GM12878 (cell line): ENCODE results near the gene MORC1. TPM values are rescaled to one million over a fixed set of nuclear protein-coding genes. Genes with fewer than 3 reads are reported as not detected.

Source experiments
- ATAC-seq: fragments of 200-7000 bp; cut with Tn5 transposase; 3 replicates; pipeline ENCODE4 v1.9.1; 2020; ENCODE audit warnings: mild to moderate bottlenecking, moderate library complexity
- BruUV-seq: library from RNA; stranded (reverse); fragments of 400-500 nt; replicated peaks from 2 replicates; lab custom pipeline; 2021; lab: Mats Ljungman, UMichigan
- CTCF ChIA-PET: fragments of 300-600 bp; sonication (Branson Sonifier 250); formaldehyde crosslinking; extraction: SDS; loops from one replicate; lab custom pipeline; 2021; ENCODE audit warnings: inconsistent platforms; lab: Yijun Ruan, JAX
- POLR2A ChIA-PET: fragments of 350-600 bp; formaldehyde crosslinking; extraction: SDS; loops from one replicate; lab custom pipeline; 2021; ENCODE audit warnings: inconsistent platforms; lab: Charles Lee
- RAD21 ChIA-PET: fragments of 300-600 bp; sonication (Branson Sonifier 250); formaldehyde crosslinking; loops from one replicate; lab custom pipeline; 2023; ENCODE audit warnings: antibody characterized with exemption; ENCODE audit not compliant: unreplicated experiment; lab: Charles Lee
- SMC1A ChIA-PET: fragments of 300-600 bp; sonication (Branson Sonifier 250); formaldehyde crosslinking; loops from one replicate; lab custom pipeline; 2023; ENCODE audit not compliant: unreplicated experiment, uncharacterized antibody; lab: Charles Lee
- DNase-seq: peaks from one replicate; pipeline ENCODE4 v3.0.0-alpha.2; 2011; ENCODE audit warnings: low read depth, low spot score
- FAIRE-seq: peaks from 3 replicates; lab custom pipeline; 2011; peaks lifted over from hg19 to GRCh38; lab: Jason Lieb, UNC
- H2AFZ ChIP-seq: 2 replicates; pipeline ENCODE4 v1.6.0; 2011; ENCODE audit warnings: low read depth, low read length, control low read depth; ENCODE audit not compliant: control insufficient read depth
- H3K27ac ChIP-seq: 2 replicates; pipeline ENCODE4 v1.5.1; 2011; ENCODE audit warnings: control low read depth; ENCODE audit not compliant: control insufficient read depth, insufficient read depth
- H3K27me3 ChIP-seq, 2 experiments: replicated peaks in 1 of 2; 2 replicates each; pipeline versions ENCODE4 v1.6.0 to v1.6.1; 2011; ENCODE audit warnings: low read length in 1 of 2; ENCODE audit not compliant: control insufficient read depth in 2 of 2, insufficient read depth in 2 of 2
- H3K36me3 ChIP-seq, 2 experiments: 2 replicates each; pipeline ENCODE4 v1.5.1; 2011; ENCODE audit warnings: low read length in 1 of 2; ENCODE audit not compliant: control insufficient read depth in 2 of 2, insufficient read depth in 2 of 2
- H3K4me1 ChIP-seq: 2 replicates; pipeline ENCODE4 v1.6.1; 2011; ENCODE audit warnings: mild to moderate bottlenecking, low read length, moderate library complexity, mixed read lengths; ENCODE audit not compliant: control insufficient read depth, insufficient read depth
- H3K4me2 ChIP-seq: 2 replicates; pipeline ENCODE4 v1.6.0; 2011; ENCODE audit warnings: control low read depth; ENCODE audit not compliant: control insufficient read depth, insufficient read depth
- H3K4me3 ChIP-seq: fragments of 200-600 bp; sonication (generic); 2 replicates; pipeline ENCODE4 v1.5.1; 2016
- H3K79me2 ChIP-seq: 2 replicates; pipeline ENCODE4 v1.6.0; 2011; ENCODE audit warnings: low read length; ENCODE audit not compliant: control insufficient read depth, insufficient read depth
- H3K9ac ChIP-seq: 2 replicates; pipeline ENCODE4 v1.8.0; 2011; ENCODE audit warnings: low read length, control low read depth, mixed read lengths; ENCODE audit not compliant: control insufficient read depth, insufficient read depth
- H3K9me3 ChIP-seq: replicated peaks from 3 replicates; pipeline ENCODE4 v1.5.1; 2011; ENCODE audit warnings: mild to moderate bottlenecking, low read length; ENCODE audit not compliant: control insufficient read depth, insufficient read depth
- H4K20me1 ChIP-seq: 2 replicates; pipeline ENCODE4 v1.6.0; 2011; ENCODE audit not compliant: control insufficient read depth, insufficient read depth
- E2F8 ChIP-seq: fragments of 450-650 bp; IDR thresholded peaks from 2 replicates; pipeline ENCODE4 v1.6.1; 2018; ENCODE audit warnings: mild to moderate bottlenecking, low read depth, moderate library complexity; ENCODE audit not compliant: partially characterized antibody
- MEF2A ChIP-seq: IDR thresholded peaks from 2 replicates; pipeline ENCODE4 v1.6.1; 2011; ENCODE audit warnings: low read depth, mild to moderate bottlenecking, low read length, moderate library complexity; ENCODE audit not compliant: insufficient read depth
- MXI1 ChIP-seq: fragments of 150-350 bp; IDR thresholded peaks from 2 replicates; pipeline ENCODE4 v1.6.1; 2011; ENCODE audit warnings: low read depth, mild to moderate bottlenecking, inconsistent platforms, low read length, improper control_type of control experiment
- NFYB ChIP-seq: IDR thresholded peaks from 2 replicates; pipeline ENCODE4 v1.6.1; 2011; ENCODE audit warnings: low read depth, mild to moderate bottlenecking, low read length, improper control_type of control experiment, moderate library complexity; ENCODE audit not compliant: insufficient read depth
- REST ChIP-seq: IDR thresholded peaks from 2 replicates; pipeline ENCODE4 v1.6.1; 2012; ENCODE audit warnings: mild to moderate bottlenecking, low read depth, low read length
- ZNF592 ChIP-seq: fragments of 450-650 bp; IDR thresholded peaks from 2 replicates; pipeline ENCODE4 v1.6.1; 2017; ENCODE audit warnings: mild to moderate bottlenecking, moderate library complexity
- ZNF687 ChIP-seq: fragments of 450-650 bp; IDR thresholded peaks from 2 replicates; pipeline ENCODE4 v1.6.1; 2017; ENCODE audit warnings: mild to moderate bottlenecking, moderate library complexity
- WGBS: methylation state at CpG from one replicate; pipeline ENCODE4 v1.1.6; 2016; ENCODE audit warnings: low lambda C conversion rate; ENCODE audit not compliant: insufficient replicate concordance, insufficient coverage; ENCODE audit errors: missing lambda C conversion rate; 5-methylcytosine and 5-hydroxymethylcytosine counted together
- in situ Hi-C: fragments of 300-500 bp; cut with MboI; formaldehyde crosslinking; loops from 9 replicates; pipeline ENCODE4 v1.14.3; 2018; ENCODE audit warnings: mixed read lengths
- intact Hi-C: fragments of 100-400 bp; cut with micrococcal nuclease; formaldehyde crosslinking; loops from one replicate; pipeline ENCODE4 v1.14.2; 2022; ENCODE audit not compliant: unreplicated experiment
- polyA plus RNA-seq, 11 experiments: library from polyadenylated mRNA; depleted of rRNA in 4 of 11; unstranded in 6 of 11; stranded (reverse) in 5 of 11; fragments of >200 nt; fragmentation: Nextera tagmentation in 4 of 11; fragmentation: Illumina TruSeq in 1 of 11; extraction: Ambion mirVana in 4 of 11; extraction: Trizol in 1 of 11; gene quantifications; 1 replicate in 1 of 11; 2 replicates in 10 of 11; pipeline versions ENCODE4 v1.2.1 to v1.2.3, GENCODE V29; 2011 to 2016; ENCODE audit warnings: inconsistent platforms in 2 of 11, missing spikeins in 2 of 11, low read depth in 1 of 11
- total RNA-seq, 4 experiments: library from RNA; depleted of rRNA in 3 of 4; stranded (reverse); fragments of >200 nt in 3 of 4; fragmentation: Illumina TruSeq in 1 of 4; extraction: Trizol in 1 of 4; gene quantifications; 2 replicates each; pipeline versions ENCODE4 v1.2.1 to v1.2.3, GENCODE V29; 2013 to 2021

Gene MORC1
- total and polyA plus RNA-seq, 10 of the 15 experiments (the other 5 are each of a cell fraction or from before 2014, with no cell fraction given), result 0.18 TPM; not detected in 9

GRCh38 chr3:109095166-109095565, 22.8 kb downstream of the MORC1 start:
- Histone ChIP-seq H3K4me1 (no peaks in the 10 kb centered on the region), H3K9ac (no peak overlapping the region), H3K9me3 (no peaks in the 10 kb centered on the region), H3K27me3 (no peaks in the 10 kb centered on the region), H3K4me3 (no peak overlapping the region), H3K36me3 (no peaks in the 10 kb centered on the region), H3K4me2 (no peak overlapping the region), H4K20me1 (no peaks in the 10 kb centered on the region), H3K79me2 (no peaks in the 10 kb centered on the region), H2AFZ (no peak overlapping the region), H3K27ac (no peak overlapping the region)
- in situ Hi-C loops (loop anchor here (25.0 kb wide), 1 partner anchor 433 kb away; no protein-coding TSS in a partner anchor), intact Hi-C loops (no loop called here)
- no peak for ATAC-seq
- no TSS peak for BruUV-seq
- no peak for FAIRE-seq
- DNase-seq, result no peak
- RAD21 ChIA-PET, result no interaction called here
- 72% methylated on average over 1 of the region's 1 CpG for WGBS
- SMC1A ChIA-PET, result interaction anchor here (0.7 to 0.9 kb wide), 2 partner anchors 18 to 71 kb away, joined by 3 to 4 read pairs; no protein-coding TSS in a partner anchor
- POLR2A ChIA-PET, result no interaction called here
- CTCF ChIA-PET, result interaction anchor here (1.0 to 1.2 kb wide), 2 partner anchors 13 to 71 kb away, joined by 3 to 4 read pairs; no protein-coding TSS in a partner anchor
- TF ChIP-seq ZNF687, result no peak
- no peak for TF ChIP-seq MEF2A
- no peak for TF ChIP-seq NFYB
- no peak for TF ChIP-seq MXI1
- no peak for TF ChIP-seq E2F8
- no peak for TF ChIP-seq REST
- TF ChIP-seq ZNF592, result no peak
